MM.1S (cell line): ENCODE results near the gene ARL6.
A peak's percentile ranks its signal among the peaks of the same experiment; 100 is the strongest.

Experiments used
- DNase-seq: peaks from one replicate; pipeline ENCODE4 v3.0.0-alpha.2; 2015
- H2AFZ ChIP-seq: fragments of 300-600 bp; sonication (generic); 2 replicates; pipeline ENCODE4 v1.6.0; 2016; ENCODE audit warnings: antibody characterized with exemption, low read length
- H3F3A ChIP-seq: fragments of 300-600 bp; sonication (generic); 2 replicates; pipeline ENCODE4 v1.6.1; 2016; ENCODE audit warnings: mild to moderate bottlenecking, antibody characterized with exemption, low read length, moderate library complexity, mixed read lengths; ENCODE audit not compliant: insufficient read depth
- H3K27ac ChIP-seq: fragments of 300-600 bp; sonication (generic); 2 replicates; pipeline ENCODE4 v1.5.1; 2016; ENCODE audit warnings: mild to moderate bottlenecking, low read length
- H3K27me3 ChIP-seq: fragments of 300-600 bp; sonication (generic); replicated peaks from 2 replicates; pipeline ENCODE4 v1.6.0; 2016; ENCODE audit warnings: low read length; ENCODE audit not compliant: insufficient read depth
- H3K36me3 ChIP-seq: fragments of 300-600 bp; sonication (generic); replicated peaks from 2 replicates; pipeline ENCODE4 v1.6.1; 2016; ENCODE audit warnings: mild to moderate bottlenecking, low read length, mixed read lengths; ENCODE audit not compliant: insufficient read depth
- H3K4me1 ChIP-seq: fragments of 300-600 bp; sonication (generic); 2 replicates; pipeline ENCODE4 v1.6.1; 2016; ENCODE audit warnings: low read length, mixed read lengths
- H3K4me2 ChIP-seq: fragments of 300-600 bp; sonication (generic); 2 replicates; pipeline ENCODE4 v1.6.0; 2016; ENCODE audit warnings: low read depth, low read length
- H3K4me3 ChIP-seq: fragments of 300-600 bp; sonication (generic); 2 replicates; pipeline ENCODE4 v1.5.1; 2016; ENCODE audit warnings: low read length, mixed read lengths
- H3K79me2 ChIP-seq: fragments of 300-600 bp; sonication (generic); 2 replicates; pipeline ENCODE4 v1.6.1; 2016; ENCODE audit warnings: mixed run types, low read length, mixed read lengths
- H3K9ac ChIP-seq: fragments of 300-600 bp; sonication (generic); 2 replicates; pipeline ENCODE4 v1.6.1; 2016; ENCODE audit warnings: low read length, mixed read lengths
- H3K9me2 ChIP-seq: fragments of 300-600 bp; sonication (generic); replicated peaks from 2 replicates; pipeline ENCODE4 v1.6.1; 2016; ENCODE audit warnings: mild to moderate bottlenecking, low read length, mixed read lengths; ENCODE audit not compliant: insufficient read depth
- H3K9me3 ChIP-seq: fragments of 300-600 bp; sonication (generic); replicated peaks from 2 replicates; pipeline ENCODE4 v1.6.1; 2016; ENCODE audit warnings: mild to moderate bottlenecking, low read length, mixed read lengths; ENCODE audit not compliant: insufficient read depth
- H4K20me1 ChIP-seq: fragments of 300-600 bp; sonication (generic); 2 replicates; pipeline ENCODE4 v1.6.1; 2016; ENCODE audit warnings: mild to moderate bottlenecking, low read length, moderate library complexity, mixed read lengths; ENCODE audit not compliant: insufficient read depth
- CTCF ChIP-seq: fragments of 300-600 bp; sonication (generic); IDR thresholded peaks from 2 replicates; pipeline ENCODE4 v1.5.1; 2016; ENCODE audit warnings: antibody characterized with exemption, low read length, mixed read lengths
- EZH2 ChIP-seq: fragments of 300-600 bp; sonication (generic); optimal IDR thresholded peaks from 2 replicates; pipeline ENCODE3; 2017; ENCODE audit warnings: low read depth, mild to moderate bottlenecking, antibody characterized with exemption, low read length, mixed read lengths
- EZH2phosphoT487 ChIP-seq: fragments of 300-600 bp; sonication (generic); IDR thresholded peaks from 2 replicates; pipeline ENCODE4 v1.6.1; 2018; ENCODE audit warnings: antibody characterized with exemption, low read length

The ARL6 gene

GRCh38 chr3:97764407-97765238 is at the start of gene ARL6:
ARL6 (plus strand) TSS chr3:97764758; CDS start chr3:97768108, 3,350 bp downstream.
- Histone ChIP-seq H4K20me1 (no peaks in the 10 kb centered on the region), H3K9me2 (no peaks in the 10 kb centered on the region), H3K79me2 (no peaks in the 10 kb centered on the region), H3K36me3 (no peaks in the 10 kb centered on the region), H3K9me3 (no peaks in the 10 kb centered on the region), H3K27me3 (no peaks in the 10 kb centered on the region), H3K4me1 (peaks cover 8% of the 10 kb centered on the region; the same call in 1 of the 2 replicates), H3K4me3 (peak within 1 kb of the TSS; percentile 93), H3F3A (peaks cover 5% of the 10 kb centered on the region; the same call in 1 of the 2 replicates), H3K4me2 (peak within 1 kb of the TSS; percentile 86), H2AFZ (peak within 1 kb of the TSS; percentile 97), H3K9ac (peak within 1 kb of the TSS; percentile 51; the same call in 1 of the 2 replicates), H3K27ac (peak within 1 kb of the TSS; percentile 71; the same call in 1 of the 2 replicates)
- peak; percentile 87 for DNase-seq
- TF ChIP-seq EZH2phosphoT487 (no peak), EZH2 (no peak), CTCF (peak; percentile 21)

DNA sequence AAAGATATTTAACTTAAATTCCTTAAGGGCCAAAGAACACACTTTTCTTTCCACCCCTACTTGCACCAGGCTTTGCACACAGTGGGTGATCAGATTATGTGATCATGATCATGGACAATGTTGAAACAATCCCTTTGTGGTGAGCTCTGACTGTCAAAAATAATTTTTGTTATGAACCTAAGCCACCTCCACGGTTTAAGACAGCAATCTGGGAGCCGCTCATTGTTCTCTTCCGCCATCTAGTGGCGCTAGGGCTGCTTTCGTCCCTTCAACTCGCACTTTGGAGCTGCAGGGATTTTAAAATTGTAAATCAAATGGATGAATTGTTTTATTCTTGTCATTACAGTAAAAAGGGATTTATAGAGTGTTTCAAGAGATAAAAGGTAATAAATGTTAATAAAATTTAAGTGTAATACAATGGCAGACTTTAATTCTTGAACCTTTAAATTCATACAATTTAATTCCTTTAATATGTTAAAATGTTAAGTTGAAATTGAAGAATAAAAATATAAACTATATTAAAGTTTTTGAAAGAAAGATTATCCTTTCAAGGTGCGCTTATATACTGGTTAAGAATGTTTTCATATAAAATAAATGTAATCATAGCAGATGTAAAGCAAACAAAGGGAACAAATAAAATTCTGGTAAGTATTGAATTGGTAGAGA is 45.3 kb upstream of the ARL6 start:
- Histone ChIP-seq H3K36me3 (no peaks in the 10 kb centered on the region), H3K27me3 (no peaks in the 10 kb centered on the region), H3K79me2 (no peaks in the 10 kb centered on the region), H4K20me1 (no peaks in the 10 kb centered on the region), H3F3A (no peaks in the 10 kb centered on the region), H3K4me1 (no peaks in the 10 kb centered on the region), H2AFZ (peak overlapping the region; percentile 38; the same call in 1 of the 2 replicates), H3K4me3 (peak overlapping the region; percentile 37; the same call in 1 of the 2 replicates), H3K27ac (no peak overlapping the region), H3K9me2 (no peaks in the 10 kb centered on the region), H3K9ac (no peak overlapping the region), H3K4me2 (0 out of 2 replicates have a peak overlapping the region, but pooled peaks have one; percentile 22), H3K9me3 (no peaks in the 10 kb centered on the region)
- TF ChIP-seq EZH2: no peak
- no peak for TF ChIP-seq EZH2phosphoT487
- TF ChIP-seq CTCF: peak; percentile 95
- DNase-seq: peak; percentile 79

- Histone ChIP-seq H2AFZ (no peak overlapping the region), H3K4me3 (no peak overlapping the region)
- DNase-seq: no peak
Observed at GRCh38 chr3:97720417-97720816, 44.1 kb upstream of the ARL6 start.

More at GRCh38 chr3:97720417-97720816, 44.1 kb upstream of the ARL6 start:
- Histone ChIP-seq H3K4me2 (no peak overlapping the region), H3K9ac (no peak overlapping the region), H3F3A (no peaks in the 10 kb centered on the region), H3K4me1 (no peaks in the 10 kb centered on the region), H3K9me3 (no peaks in the 10 kb centered on the region), H4K20me1 (no peaks in the 10 kb centered on the region), H3K79me2 (no peaks in the 10 kb centered on the region), H3K27ac (no peak overlapping the region), H3K36me3 (no peaks in the 10 kb centered on the region), H3K9me2 (no peaks in the 10 kb centered on the region), H3K27me3 (no peaks in the 10 kb centered on the region)
- TF ChIP-seq EZH2phosphoT487 (no peak), CTCF (no peak), EZH2 (no peak)
